ENCODE results near the gene ARFIP2. TPM values are rescaled to one million over a fixed set of nuclear protein-coding genes. Genes with fewer than 3 reads are reported as not detected.

ARFIP2 gene
- total RNA-seq, 1 experiment from 2014 or later = 72.2 TPM

DNA sequence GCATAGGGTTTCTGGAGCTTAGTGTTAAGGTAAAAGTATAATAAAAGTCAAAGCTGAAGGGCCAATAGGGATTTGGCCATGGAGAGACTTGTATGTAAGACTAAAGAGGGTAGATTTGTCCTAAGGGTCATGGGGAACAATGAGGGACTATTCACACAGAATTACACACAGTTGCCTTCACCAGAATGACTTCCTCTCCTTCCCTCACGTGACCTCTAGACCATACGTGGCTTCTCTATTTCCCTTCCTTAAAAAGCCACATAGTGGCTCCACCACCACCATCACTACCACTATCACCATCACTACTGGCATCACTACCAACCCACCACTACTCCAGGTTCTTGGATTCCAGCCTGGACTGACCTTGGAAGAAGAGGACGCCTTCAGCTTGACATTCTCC lies 43.1 kb downstream of the ARFIP2 start:
- intact Hi-C loops (cut with micrococcal nuclease; ENCODE audit: unreplicated experiment) = loop anchor here (2.0 kb wide), 1 partner anchor 67 kb away; no protein-coding TSS in a partner anchor
- H3K4me1 Mint-ChIP-seq (ENCODE audit: low read depth, unreplicated experiment) = no peaks in the 10 kb centered on the region
- DNase-seq = no peak
- H3K27ac Mint-ChIP-seq (ENCODE audit: unreplicated experiment) = no peak overlapping the region
- TF ChIP-seq, protein P1, sequence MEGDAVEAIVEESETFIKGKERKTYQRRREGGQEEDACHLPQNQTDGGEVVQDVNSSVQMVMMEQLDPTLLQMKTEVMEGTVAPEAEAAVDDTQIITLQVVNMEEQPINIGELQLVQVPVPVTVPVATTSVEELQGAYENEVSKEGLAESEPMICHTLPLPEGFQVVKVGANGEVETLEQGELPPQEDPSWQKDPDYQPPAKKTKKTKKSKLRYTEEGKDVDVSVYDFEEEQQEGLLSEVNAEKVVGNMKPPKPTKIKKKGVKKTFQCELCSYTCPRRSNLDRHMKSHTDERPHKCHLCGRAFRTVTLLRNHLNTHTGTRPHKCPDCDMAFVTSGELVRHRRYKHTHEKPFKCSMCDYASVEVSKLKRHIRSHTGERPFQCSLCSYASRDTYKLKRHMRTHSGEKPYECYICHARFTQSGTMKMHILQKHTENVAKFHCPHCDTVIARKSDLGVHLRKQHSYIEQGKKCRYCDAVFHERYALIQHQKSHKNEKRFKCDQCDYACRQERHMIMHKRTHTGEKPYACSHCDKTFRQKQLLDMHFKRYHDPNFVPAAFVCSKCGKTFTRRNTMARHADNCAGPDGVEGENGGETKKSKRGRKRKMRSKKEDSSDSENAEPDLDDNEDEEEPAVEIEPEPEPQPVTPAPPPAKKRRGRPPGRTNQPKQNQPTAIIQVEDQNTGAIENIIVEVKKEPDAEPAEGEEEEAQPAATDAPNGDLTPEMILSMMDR (IDR thresholded peaks at IDR 0.05; ENCODE audit: unreplicated experiment) = no peak
- H3K27me3 Mint-ChIP-seq (ENCODE audit: unreplicated experiment) = no peaks in the 10 kb centered on the region
- H3K4me3 Mint-ChIP-seq (ENCODE audit: low read depth, unreplicated experiment) = no peak overlapping the region
- H3K36me3 Mint-ChIP-seq (ENCODE audit: insufficient read depth, unreplicated experiment) = no peaks in the 10 kb centered on the region
- no TSS peak for BruUV-seq (replicated peaks)
- CTCF ChIA-PET = interaction anchor here (1.3 kb wide), 2 partner anchors 14 to 59 kb away, joined by 3 to 8 read pairs; no protein-coding TSS in a partner anchor
- H3K9me3 Mint-ChIP-seq (ENCODE audit: low read depth, unreplicated experiment) = no peaks in the 10 kb centered on the region

DNA sequence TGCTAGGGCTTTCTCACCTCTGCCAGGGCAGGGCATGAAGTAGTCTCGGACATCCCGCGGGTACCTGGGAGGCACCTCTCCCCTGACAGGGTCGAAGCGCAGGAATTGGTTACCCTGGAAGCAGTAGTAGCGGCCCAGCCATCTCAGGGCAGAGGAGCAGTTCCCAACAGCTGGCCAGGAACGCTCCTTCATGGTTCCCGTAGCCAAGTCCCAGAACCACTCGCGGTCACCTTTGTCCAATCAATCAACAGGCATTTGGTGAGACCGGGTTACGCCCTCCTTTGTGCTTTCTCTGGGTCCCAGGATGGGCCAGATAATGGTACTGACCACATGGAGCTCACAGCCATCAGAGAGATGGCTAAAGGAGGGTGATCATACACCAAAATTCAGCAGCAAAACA lies 43.7 kb downstream of the ARFIP2 start:
- CTCF ChIA-PET = interaction anchor here (1.3 kb wide), 1 partner anchor 58 kb away, joined by 8 read pairs; no protein-coding TSS in a partner anchor
- DNase-seq = no peak
- H3K27me3 Mint-ChIP-seq (ENCODE audit: unreplicated experiment) = peaks cover under 1% of the 10 kb centered on the region
- BruUV-seq (replicated peaks) = no TSS peak
- no peaks in the 10 kb centered on the region for H3K9me3 Mint-ChIP-seq (ENCODE audit: low read depth, unreplicated experiment)
- no peak overlapping the region for H3K4me3 Mint-ChIP-seq (ENCODE audit: low read depth, unreplicated experiment)
- no peak overlapping the region for H3K27ac Mint-ChIP-seq (ENCODE audit: unreplicated experiment)
- TF ChIP-seq, protein P1 (IDR thresholded peaks at IDR 0.05; ENCODE audit: unreplicated experiment) = no peak
- no peaks in the 10 kb centered on the region for H3K4me1 Mint-ChIP-seq (ENCODE audit: low read depth, unreplicated experiment)
- intact Hi-C loops (cut with micrococcal nuclease; ENCODE audit: unreplicated experiment) = no loop called here
- no peaks in the 10 kb centered on the region for H3K36me3 Mint-ChIP-seq (ENCODE audit: insufficient read depth, unreplicated experiment)

DNA sequence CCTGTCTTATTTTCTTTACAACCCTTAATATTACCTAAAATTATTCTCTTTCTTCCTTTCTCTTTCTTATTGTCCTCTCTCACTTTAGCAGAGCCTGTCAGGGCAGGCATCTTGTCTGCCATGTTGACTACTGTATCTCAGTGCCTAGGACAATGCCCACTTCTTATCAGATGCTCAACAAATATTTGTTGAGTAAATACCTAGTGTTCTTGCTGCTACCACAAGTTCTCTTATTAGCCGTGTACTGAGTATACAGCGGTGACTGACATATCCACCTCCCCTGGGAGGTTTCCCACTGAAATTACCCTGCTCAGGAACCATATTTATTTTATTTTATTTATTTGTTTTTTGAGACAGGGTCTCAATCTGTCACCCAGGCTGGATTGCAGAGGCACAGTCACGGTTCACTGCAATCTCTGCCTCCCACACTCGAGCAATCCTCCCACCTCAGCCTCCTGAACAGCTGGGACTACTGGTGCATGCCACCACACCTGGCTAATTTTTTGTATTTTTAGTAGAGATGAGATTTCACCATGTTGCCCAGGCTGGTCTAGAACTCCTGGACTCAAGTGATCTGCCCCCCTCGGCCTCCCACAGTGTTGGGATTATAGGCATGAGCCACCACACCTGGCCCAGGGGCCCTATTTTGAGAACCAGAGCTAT lies 47.0 kb downstream of the ARFIP2 start:
- no TSS peak for BruUV-seq (replicated peaks)
- TF ChIP-seq, protein P1 (IDR thresholded peaks at IDR 0.05; ENCODE audit: unreplicated experiment) = no peak

DNA sequence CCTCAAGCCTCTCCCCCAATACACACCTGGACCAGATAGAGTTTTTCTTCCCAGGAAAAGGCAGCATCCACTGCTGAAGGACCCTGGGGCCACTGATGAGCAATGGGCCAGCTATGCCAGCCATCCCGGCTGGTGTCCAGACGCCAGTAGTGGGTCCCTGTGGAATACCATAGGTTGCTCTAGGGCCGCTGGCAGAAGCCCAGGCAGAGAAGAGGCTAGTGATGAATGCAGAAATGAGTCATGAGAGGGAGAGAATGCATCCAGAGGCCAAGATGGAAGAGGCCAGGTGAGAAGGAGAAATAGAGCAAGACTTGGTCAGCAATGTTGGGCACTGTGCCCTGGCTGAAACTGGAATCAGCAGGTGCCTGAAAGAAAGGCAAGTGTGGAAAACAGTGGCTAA lies 49.3 kb downstream of the ARFIP2 start:
- BruUV-seq (replicated peaks) = no TSS peak
- H3K27me3 Mint-ChIP-seq (ENCODE audit: unreplicated experiment) = peaks cover 44% of the 10 kb centered on the region
- no peak for DNase-seq
- CTCF ChIA-PET = no interaction called here
- H3K9me3 Mint-ChIP-seq (ENCODE audit: low read depth, unreplicated experiment) = no peaks in the 10 kb centered on the region
- no peaks in the 10 kb centered on the region for H3K4me1 Mint-ChIP-seq (ENCODE audit: low read depth, unreplicated experiment)
- TF ChIP-seq, protein P1 (IDR thresholded peaks at IDR 0.05; ENCODE audit: unreplicated experiment) = no peak
- no peaks in the 10 kb centered on the region for H3K36me3 Mint-ChIP-seq (ENCODE audit: insufficient read depth, unreplicated experiment)
- intact Hi-C loops (cut with micrococcal nuclease; ENCODE audit: unreplicated experiment) = no loop called here
- no peak overlapping the region for H3K27ac Mint-ChIP-seq (ENCODE audit: unreplicated experiment)
- no peak overlapping the region for H3K4me3 Mint-ChIP-seq (ENCODE audit: low read depth, unreplicated experiment)

More for the DNA sequence above, 47.0 kb downstream of the ARFIP2 start:
- no peak overlapping the region for H3K4me3 Mint-ChIP-seq (ENCODE audit: low read depth, unreplicated experiment)
- H3K27me3 Mint-ChIP-seq (ENCODE audit: unreplicated experiment) = peaks cover 22% of the 10 kb centered on the region
- no peaks in the 10 kb centered on the region for H3K9me3 Mint-ChIP-seq (ENCODE audit: low read depth, unreplicated experiment)
- no peaks in the 10 kb centered on the region for H3K36me3 Mint-ChIP-seq (ENCODE audit: insufficient read depth, unreplicated experiment)
- CTCF ChIA-PET = no interaction called here
- H3K4me1 Mint-ChIP-seq (ENCODE audit: low read depth, unreplicated experiment) = no peaks in the 10 kb centered on the region
- intact Hi-C loops (cut with micrococcal nuclease; ENCODE audit: unreplicated experiment) = no loop called here
- no peak overlapping the region for H3K27ac Mint-ChIP-seq (ENCODE audit: unreplicated experiment)
- no peak for DNase-seq
